HFFc6 (cell line): Measurements from ENCODE around the gene FAM120A. TPM values are rescaled to one million over a fixed set of nuclear protein-coding genes. Genes with fewer than 3 reads are reported as not detected.

ENCODE experiments used
- DNase-seq: peaks from one replicate; pipeline ENCODE4 v3.0.0-alpha.2; 2018
- H3K27ac Mint-ChIP-seq: 2 replicates; pipeline ENCODE4 v1.8.0; 2020; ENCODE audit warnings: mild to moderate bottlenecking, mixed read lengths
- H3K27me3 Mint-ChIP-seq: 2 replicates; pipeline ENCODE4 v1.8.0; 2021; ENCODE audit warnings: mild to moderate bottlenecking, moderate library complexity, mixed read lengths; ENCODE audit not compliant: insufficient read depth
- H3K36me3 Mint-ChIP-seq: 2 replicates; pipeline ENCODE4 v1.8.0; 2021; ENCODE audit warnings: low read depth, mixed read lengths
- H3K4me1 Mint-ChIP-seq: 2 replicates; pipeline ENCODE4 v1.8.0; 2020; ENCODE audit warnings: low read depth, mixed read lengths
- H3K4me3 Mint-ChIP-seq: 2 replicates; pipeline ENCODE4 v1.8.0; 2020; ENCODE audit warnings: mild to moderate bottlenecking, moderate library complexity, mixed read lengths
- H3K9me3 Mint-ChIP-seq: 2 replicates; pipeline ENCODE4 v1.8.0; 2020; ENCODE audit warnings: mild to moderate bottlenecking, mixed read lengths
- total RNA-seq, 6 experiments: library from RNA; stranded (reverse); fragmentation: NEBNext Ultra II Directional; extraction: Animal tissue kit (Norgen Biotek cat#: 25700); gene quantifications; 2 replicates in 1 of 6; 3 replicates in 5 of 6; pipeline ENCODE4 v1.2.3, GENCODE V29; 2021
- TF ChIP-seq, protein P1 (sequence below): fragments of 200-600 bp; sonication (generic); IDR thresholded peaks from 2 replicates; pipeline ENCODE4 v1.5.0; 2021; ENCODE audit warnings: antibody characterized with exemption, mild to moderate bottlenecking

The FAM120A gene
- total RNA-seq, 6 experiments from 2014 or later = 139 to 161 (median 155) TPM

DNA sequence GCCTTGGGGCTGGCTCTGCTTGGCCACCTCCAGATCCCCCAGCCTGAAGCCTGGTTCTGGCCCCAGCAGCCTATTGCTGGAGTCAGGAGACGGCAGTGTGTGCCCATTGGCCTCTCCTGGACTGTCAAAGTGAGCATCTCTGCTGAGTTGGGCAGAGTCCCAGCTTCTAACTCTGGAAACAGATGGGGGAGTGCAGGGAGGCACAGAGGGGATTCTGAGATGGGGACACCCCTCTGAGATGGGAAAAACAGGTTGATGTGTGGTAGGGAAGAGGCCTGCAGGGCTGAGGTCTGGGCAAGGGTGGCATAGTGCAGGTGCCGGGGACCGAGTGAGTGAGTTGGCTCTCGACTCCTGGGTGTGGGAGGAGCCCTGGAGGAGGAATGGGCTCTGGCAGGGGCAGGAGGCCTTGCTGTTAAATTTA, 152.4 kb downstream of the FAM120A start:
- Mint-ChIP-seq H3K9me3 (peaks cover 14% of the 10 kb centered on the region), H3K27me3 (no peaks in the 10 kb centered on the region; the same call in 1 of the 2 replicates), H3K4me1 (peaks cover 14% of the 10 kb centered on the region), H3K36me3 (peaks cover 23% of the 10 kb centered on the region), H3K27ac (no peak overlapping the region), H3K4me3 (no peak overlapping the region)
- TF ChIP-seq, protein P1, sequence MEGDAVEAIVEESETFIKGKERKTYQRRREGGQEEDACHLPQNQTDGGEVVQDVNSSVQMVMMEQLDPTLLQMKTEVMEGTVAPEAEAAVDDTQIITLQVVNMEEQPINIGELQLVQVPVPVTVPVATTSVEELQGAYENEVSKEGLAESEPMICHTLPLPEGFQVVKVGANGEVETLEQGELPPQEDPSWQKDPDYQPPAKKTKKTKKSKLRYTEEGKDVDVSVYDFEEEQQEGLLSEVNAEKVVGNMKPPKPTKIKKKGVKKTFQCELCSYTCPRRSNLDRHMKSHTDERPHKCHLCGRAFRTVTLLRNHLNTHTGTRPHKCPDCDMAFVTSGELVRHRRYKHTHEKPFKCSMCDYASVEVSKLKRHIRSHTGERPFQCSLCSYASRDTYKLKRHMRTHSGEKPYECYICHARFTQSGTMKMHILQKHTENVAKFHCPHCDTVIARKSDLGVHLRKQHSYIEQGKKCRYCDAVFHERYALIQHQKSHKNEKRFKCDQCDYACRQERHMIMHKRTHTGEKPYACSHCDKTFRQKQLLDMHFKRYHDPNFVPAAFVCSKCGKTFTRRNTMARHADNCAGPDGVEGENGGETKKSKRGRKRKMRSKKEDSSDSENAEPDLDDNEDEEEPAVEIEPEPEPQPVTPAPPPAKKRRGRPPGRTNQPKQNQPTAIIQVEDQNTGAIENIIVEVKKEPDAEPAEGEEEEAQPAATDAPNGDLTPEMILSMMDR = no peak
- no peak for DNase-seq

DNA sequence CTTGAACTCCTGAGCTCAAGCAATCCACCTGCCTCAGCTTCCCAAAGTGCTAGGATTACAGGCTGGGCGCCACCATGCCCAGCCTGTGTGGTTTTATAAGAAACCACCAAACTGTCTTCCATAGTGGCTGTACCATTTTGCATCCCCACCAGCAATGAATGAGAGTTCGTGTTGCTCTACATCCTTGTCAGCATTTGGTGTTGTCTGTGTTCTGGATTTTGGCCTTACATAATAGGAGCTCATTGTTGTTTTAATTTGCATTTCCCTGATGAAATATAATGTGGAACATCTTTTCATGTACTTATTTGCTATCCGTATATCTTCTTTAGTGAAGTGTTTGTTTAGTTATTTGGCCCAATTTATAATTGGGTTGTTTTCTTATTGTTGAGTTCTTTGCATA, 154.7 kb downstream of the FAM120A start:
- H3K9me3 Mint-ChIP-seq = peaks cover 31% of the 10 kb centered on the region
- H3K4me1 Mint-ChIP-seq = peaks cover 24% of the 10 kb centered on the region
- peak overlapping the region; percentile 64 for H3K27ac Mint-ChIP-seq
- H3K4me3 Mint-ChIP-seq = peak overlapping the region; percentile 22
- DNase-seq = no peak
- no peaks in the 10 kb centered on the region; the same call in 1 of the 2 replicates for H3K27me3 Mint-ChIP-seq
- peaks cover 38% of the 10 kb centered on the region for H3K36me3 Mint-ChIP-seq
- TF ChIP-seq, protein P1 = no peak

DNA sequence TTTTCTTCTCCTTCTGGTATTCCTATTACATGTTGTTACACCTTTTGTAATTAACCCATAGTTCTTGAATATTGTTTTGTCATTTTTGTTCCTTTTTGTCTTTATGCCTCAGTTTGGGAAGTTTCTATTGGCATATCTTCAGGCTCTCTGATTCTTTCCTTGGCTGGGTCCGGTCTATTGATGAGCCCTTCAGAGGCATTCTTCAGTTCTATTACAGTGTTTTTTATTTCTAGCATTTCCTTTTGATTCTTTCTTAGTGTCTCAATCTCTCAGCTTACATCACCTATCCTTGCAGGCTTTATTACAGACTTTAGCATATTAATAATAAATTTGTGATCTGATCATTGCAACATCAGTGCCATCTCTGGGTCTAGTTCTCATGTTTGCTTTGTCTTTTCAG, 158.7 kb downstream of the FAM120A start:
- no peaks in the 10 kb centered on the region; the same call in 1 of the 2 replicates for H3K27me3 Mint-ChIP-seq
- H3K27ac Mint-ChIP-seq = no peak overlapping the region
- no peak for DNase-seq
- peaks cover 31% of the 10 kb centered on the region for H3K4me1 Mint-ChIP-seq
- TF ChIP-seq, protein P1 = no peak
- peaks cover 31% of the 10 kb centered on the region for H3K9me3 Mint-ChIP-seq
- H3K36me3 Mint-ChIP-seq = peaks cover 33% of the 10 kb centered on the region
- no peak overlapping the region for H3K4me3 Mint-ChIP-seq

DNA sequence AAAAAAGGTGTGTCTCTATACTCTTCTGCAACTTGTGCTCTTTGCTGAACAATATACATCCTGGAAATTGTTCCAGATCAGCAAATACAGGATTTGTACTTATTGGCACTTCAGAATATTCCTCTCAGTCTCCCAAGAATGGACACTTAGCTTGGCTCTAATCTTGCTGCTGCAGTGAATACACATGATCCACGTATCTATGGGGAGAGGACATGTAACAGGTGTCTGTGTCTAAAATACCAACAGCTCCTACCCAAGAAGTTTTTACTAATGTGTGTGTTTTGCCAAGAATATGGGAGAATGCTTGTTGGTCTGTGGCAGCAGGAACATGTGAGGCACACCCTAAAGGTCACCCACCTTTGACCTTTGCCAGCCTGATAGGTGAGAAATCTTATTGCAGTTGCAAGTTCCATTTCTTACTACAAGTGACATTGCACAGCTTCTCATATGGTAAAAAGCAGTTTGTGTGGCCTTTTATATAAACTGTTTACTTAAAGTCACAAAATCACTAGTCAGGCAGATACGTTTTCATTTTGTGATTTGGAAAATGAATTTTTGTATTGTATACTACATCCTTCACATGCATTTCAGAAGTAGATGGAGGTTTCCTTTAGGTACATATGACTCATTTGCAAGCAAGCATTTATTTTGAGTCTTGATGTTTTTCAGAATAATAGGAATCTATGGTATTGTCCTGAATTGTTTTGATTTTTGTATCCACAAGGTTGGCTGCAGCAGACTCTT, 160.7 kb downstream of the FAM120A start:
- Mint-ChIP-seq H3K4me1 (peaks cover 19% of the 10 kb centered on the region), H3K9me3 (peaks cover 19% of the 10 kb centered on the region), H3K27me3 (no peaks in the 10 kb centered on the region; the same call in 1 of the 2 replicates), H3K27ac (no peak overlapping the region), H3K36me3 (peaks cover 16% of the 10 kb centered on the region), H3K4me3 (no peak overlapping the region)
- TF ChIP-seq, protein P1 = no peak
- DNase-seq = no peak

DNA sequence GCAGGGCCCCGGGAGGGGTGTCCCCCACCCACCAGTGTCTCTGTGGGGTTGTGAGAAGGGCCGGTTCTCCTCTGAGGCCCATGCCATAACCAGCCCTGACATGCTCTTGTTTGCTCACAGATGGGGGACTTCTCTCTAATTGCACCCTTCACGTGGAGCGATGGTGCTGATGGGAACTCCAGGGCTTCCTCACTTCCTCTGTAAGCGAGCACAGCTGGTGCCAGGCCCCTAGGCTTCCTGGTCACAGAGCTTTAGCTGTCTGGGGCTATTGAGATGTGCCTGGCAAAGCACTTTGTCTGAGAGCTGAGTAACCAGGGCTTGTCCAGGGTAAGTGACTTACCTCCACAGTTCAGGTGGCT, 161.3 kb downstream of the FAM120A start:
- peaks cover 19% of the 10 kb centered on the region for H3K4me1 Mint-ChIP-seq
- no peak overlapping the region for H3K4me3 Mint-ChIP-seq
- H3K9me3 Mint-ChIP-seq = peaks cover 19% of the 10 kb centered on the region
- no peak for DNase-seq
- no peaks in the 10 kb centered on the region; the same call in 1 of the 2 replicates for H3K27me3 Mint-ChIP-seq
- peaks cover 16% of the 10 kb centered on the region for H3K36me3 Mint-ChIP-seq
- H3K27ac Mint-ChIP-seq = no peak overlapping the region
- TF ChIP-seq, protein P1 = no peak
